Activated T-helper 1 cell treated with anti-CD3 and anti-CD28 coated beads, Interleukin-12 subunit alpha, Interleukin-12 subunit beta, Interleukin-2, Interleukin-4 antibody, amounts not matched to agents 30 ng/mL and 10 ng/mL and 1 ng/mL, durations not matched to agents 14 hours and 24 hours and 36 hours (primary cell): ENCODE measurements around the gene RCVRN. TPM values are rescaled to one million over a fixed set of nuclear protein-coding genes. Genes with fewer than 3 reads are reported as not detected.

ENCODE experiments used
- DNase-seq: peaks from one replicate; pipeline ENCODE4 v3.0.0; 2021; ENCODE audit warnings: low spot score
- H3K27ac Mint-ChIP-seq: one replicate; pipeline ENCODE4 v1.8.0; 2021; ENCODE audit warnings: mild to moderate bottlenecking, mixed read lengths
- H3K27me3 Mint-ChIP-seq: one replicate; pipeline ENCODE4 v1.8.0; 2022; ENCODE audit warnings: mild to moderate bottlenecking, moderate library complexity, mixed read lengths; ENCODE audit not compliant: insufficient read depth
- H3K36me3 Mint-ChIP-seq: one replicate; pipeline ENCODE4 v1.8.0; 2021; ENCODE audit warnings: low read depth, mixed read lengths
- H3K4me1 Mint-ChIP-seq: one replicate; pipeline ENCODE4 v1.8.0; 2021; ENCODE audit warnings: low read depth, mixed read lengths
- H3K4me3 Mint-ChIP-seq: one replicate; pipeline ENCODE4 v1.8.0; 2021; ENCODE audit warnings: mild to moderate bottlenecking, moderate library complexity, mixed read lengths
- H3K9me3 Mint-ChIP-seq: one replicate; pipeline ENCODE4 v1.8.0; 2021; ENCODE audit warnings: mixed read lengths
- intact Hi-C: fragments of 100-400 bp; cut with micrococcal nuclease; formaldehyde crosslinking; loops from one replicate; pipeline ENCODE4 v1.15.1; 2024
- total RNA-seq: library from RNA; stranded (reverse); gene quantifications from 2 replicates; pipeline ENCODE4 v1.2.3, GENCODE V29; 2022

Gene RCVRN
- total RNA-seq, 1 donor from 2014 or later: not detected

DNA sequence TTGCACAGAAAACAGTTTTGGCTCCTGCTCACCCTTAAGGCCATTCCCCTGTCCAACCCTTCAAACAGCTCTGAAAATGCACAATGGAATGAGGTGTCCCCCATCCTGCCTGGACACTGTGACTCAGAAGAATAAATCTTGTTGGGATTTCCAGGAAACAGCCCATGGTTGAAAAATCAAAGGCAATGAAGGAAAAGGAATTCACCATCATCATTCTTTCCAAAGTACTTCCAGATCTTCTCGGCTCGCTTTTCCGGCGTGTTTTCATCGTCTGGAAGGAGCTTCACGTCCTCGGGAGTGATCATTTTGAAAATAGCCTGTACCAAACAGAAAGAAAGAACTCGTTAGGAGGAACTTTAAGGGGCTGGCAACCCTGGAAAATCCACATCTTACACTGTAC, 4.3 kb downstream of the RCVRN start:
- no peak for DNase-seq
- H3K4me3 Mint-ChIP-seq: no peak overlapping the region
- peaks cover 6% of the 10 kb centered on the region for H3K27me3 Mint-ChIP-seq
- intact Hi-C loops: no loop called here
- H3K9me3 Mint-ChIP-seq: no peaks in the 10 kb centered on the region
- no peak overlapping the region for H3K27ac Mint-ChIP-seq
- no peaks in the 10 kb centered on the region for H3K4me1 Mint-ChIP-seq
- no peaks in the 10 kb centered on the region for H3K36me3 Mint-ChIP-seq

DNA sequence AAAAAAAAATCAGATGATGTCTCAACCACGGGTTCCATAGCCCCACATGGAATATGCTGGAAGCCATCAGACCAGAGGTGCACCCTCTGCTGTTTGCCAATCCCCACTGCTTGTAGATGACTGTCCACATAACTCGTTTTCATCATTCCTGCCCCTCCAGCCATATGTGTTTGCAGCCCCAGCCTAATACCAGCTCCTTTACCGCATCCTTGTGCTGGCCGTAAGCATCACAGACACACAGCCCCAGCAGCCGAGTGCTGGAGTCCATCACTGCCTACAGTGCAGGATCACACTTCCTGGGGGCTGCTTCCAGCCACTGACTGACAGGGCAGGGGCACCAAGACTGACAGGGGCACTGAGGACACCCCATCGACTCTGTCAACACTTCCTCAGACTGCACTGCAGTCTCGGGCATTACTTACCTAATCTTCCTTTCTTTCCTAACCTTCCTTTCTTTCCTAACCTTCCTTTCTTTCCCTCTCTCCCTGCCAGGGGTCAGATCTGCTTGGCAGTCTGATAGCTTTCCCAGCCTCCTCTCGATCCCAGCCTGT, 5.0 kb downstream of the RCVRN start:
- intact Hi-C loops: no loop called here
- no peak overlapping the region for H3K4me3 Mint-ChIP-seq
- no peak overlapping the region for H3K27ac Mint-ChIP-seq
- no peaks in the 10 kb centered on the region for H3K9me3 Mint-ChIP-seq
- H3K4me1 Mint-ChIP-seq: no peaks in the 10 kb centered on the region
- DNase-seq: no peak
- peaks cover 6% of the 10 kb centered on the region for H3K27me3 Mint-ChIP-seq
- no peaks in the 10 kb centered on the region for H3K36me3 Mint-ChIP-seq

DNA sequence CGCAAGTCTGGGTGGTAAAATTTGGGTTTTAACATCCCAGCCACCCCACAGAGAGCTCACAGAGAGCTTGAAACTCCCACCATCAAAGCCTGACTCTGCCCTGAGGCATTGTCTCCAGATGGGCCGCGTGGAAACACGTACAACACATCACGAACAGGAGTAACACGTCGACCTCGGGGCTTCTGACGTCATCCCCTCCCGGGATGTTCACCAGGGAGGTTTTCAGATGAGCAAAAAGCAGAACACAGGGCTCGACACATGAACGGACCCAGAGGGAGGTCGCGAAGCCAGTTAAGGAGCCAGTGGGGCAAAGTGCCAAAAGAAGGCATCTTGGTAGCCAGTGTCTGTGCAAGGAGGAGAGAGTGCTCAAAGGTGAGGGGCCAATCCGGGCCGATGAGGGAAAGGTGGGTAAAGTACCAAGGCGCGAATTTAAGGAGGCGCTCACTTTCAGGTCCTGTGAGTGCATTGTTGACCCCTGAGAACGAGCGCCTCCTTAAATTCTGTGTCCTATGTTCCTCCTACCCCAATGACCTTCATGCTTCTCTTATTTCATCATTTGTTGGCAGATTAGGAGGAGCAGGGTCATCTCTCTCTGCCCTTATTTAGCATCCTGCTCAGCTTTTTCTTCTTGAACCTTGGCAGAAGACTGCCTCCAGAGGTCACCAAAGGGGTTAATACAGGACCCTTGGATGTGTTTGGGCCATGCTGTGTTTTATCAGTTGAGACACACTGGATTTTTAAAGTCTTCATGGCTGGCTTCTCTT, 5.6 kb downstream of the RCVRN start:
- Mint-ChIP-seq H3K27me3 (peaks cover 6% of the 10 kb centered on the region), H3K4me1 (no peaks in the 10 kb centered on the region), H3K36me3 (no peaks in the 10 kb centered on the region), H3K27ac (no peak overlapping the region), H3K4me3 (no peak overlapping the region), H3K9me3 (no peaks in the 10 kb centered on the region)
- DNase-seq: no peak
- intact Hi-C loops: no loop called here

DNA sequence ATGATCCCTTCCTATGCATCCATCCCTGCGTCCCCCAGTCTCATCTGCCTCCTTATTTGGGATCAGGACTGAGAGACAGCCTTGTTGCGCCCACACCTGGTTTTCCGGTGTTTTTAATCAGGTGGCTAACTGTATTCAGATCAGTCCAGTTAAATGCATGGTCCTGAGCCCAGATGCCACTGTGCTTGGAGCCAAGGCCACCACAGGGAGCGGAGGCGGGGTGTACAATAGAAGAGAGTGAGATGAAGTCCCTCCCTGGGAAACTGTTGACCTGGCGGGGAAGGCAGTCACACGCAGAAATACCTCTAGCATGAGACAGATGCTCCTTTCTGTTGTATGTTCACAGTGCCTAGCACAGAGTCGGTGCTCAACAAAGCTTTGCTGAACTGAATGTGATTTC, 6.3 kb downstream of the RCVRN start:
- no peaks in the 10 kb centered on the region for H3K4me1 Mint-ChIP-seq
- DNase-seq: no peak
- no peak overlapping the region for H3K27ac Mint-ChIP-seq
- intact Hi-C loops: no loop called here
- H3K36me3 Mint-ChIP-seq: no peaks in the 10 kb centered on the region
- H3K4me3 Mint-ChIP-seq: no peak overlapping the region
- H3K9me3 Mint-ChIP-seq: no peaks in the 10 kb centered on the region
- peaks cover 6% of the 10 kb centered on the region for H3K27me3 Mint-ChIP-seq

DNA sequence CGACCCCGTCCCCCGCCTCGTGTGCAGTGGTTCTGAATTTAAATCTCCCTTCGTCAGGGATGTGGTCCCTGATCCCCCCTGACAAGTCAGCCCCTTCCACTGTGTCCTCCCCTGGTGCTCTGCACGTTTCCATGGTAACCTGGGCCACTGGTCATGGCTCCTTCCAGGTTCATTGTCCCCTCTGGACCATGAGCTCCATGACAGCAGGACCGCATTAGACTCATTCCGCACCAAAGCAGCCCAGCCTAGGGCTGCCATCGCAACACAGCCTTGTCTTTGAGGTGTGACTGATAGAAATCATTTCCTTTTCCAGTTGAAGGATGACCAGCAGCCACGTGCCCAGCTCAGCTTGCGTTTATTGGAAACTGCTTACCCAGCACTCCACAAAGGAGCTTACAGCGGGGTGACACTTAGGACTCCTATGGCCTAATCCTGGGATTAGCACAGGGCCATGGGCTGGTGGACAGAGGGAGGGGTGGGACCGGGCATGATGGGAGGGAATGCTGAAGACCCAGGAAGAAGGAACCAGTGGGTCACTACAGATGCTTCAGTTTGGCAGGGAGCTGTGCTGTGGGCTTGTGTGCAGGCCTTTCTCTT, 7.6 kb downstream of the RCVRN start:
- Mint-ChIP-seq H3K27me3 (peaks cover 6% of the 10 kb centered on the region), H3K27ac (no peak overlapping the region), H3K4me3 (no peak overlapping the region), H3K9me3 (no peaks in the 10 kb centered on the region), H3K36me3 (no peaks in the 10 kb centered on the region), H3K4me1 (no peaks in the 10 kb centered on the region)
- DNase-seq: no peak
- intact Hi-C loops: no loop called here

DNA sequence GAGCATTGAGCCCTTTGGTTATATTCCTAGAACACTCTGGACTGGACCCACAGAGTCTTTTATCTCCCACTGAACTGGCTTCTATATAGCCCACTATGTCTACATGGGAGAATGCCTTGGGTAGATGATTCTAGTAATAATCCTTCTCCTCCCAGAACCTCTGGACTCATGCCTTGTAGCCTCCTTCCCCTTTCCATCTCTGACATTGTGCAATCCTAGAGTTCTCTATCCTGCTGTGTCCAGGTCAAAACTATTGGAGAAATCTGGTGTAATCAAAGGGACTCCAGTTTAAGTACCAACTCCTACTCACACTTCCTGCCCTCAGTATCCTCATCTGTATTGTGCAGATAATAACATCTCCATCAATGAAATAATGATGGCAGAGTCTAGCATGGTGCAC, 9.1 kb downstream of the RCVRN start:
- DNase-seq: no peak
- no peaks in the 10 kb centered on the region for H3K4me1 Mint-ChIP-seq
- H3K4me3 Mint-ChIP-seq: no peak overlapping the region
- intact Hi-C loops: no loop called here
- no peaks in the 10 kb centered on the region for H3K36me3 Mint-ChIP-seq
- H3K27ac Mint-ChIP-seq: no peak overlapping the region
- H3K9me3 Mint-ChIP-seq: no peaks in the 10 kb centered on the region
- H3K27me3 Mint-ChIP-seq: no peaks in the 10 kb centered on the region

DNA sequence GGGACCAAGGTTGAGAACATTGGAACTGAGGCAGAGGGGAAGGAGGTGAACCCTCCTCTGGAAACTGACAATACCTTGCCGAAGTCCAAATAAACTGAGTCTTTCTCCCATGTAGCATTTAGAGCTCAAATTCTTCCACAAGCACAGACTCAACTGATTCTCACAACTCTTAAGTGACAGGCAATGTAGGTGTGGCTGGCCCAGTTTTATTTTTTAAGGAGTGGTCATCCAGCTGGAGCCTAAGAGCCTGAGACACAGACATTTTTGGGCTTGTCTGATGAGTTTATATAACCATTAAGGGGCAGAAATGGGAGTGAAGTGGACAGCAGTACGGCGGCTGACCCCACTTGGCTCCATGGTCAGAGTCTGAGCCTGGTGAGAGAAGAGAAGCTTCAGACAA, 10.8 kb downstream of the RCVRN start:
- no peak for DNase-seq
- Mint-ChIP-seq H3K9me3 (no peaks in the 10 kb centered on the region), H3K27me3 (no peaks in the 10 kb centered on the region)

DNA sequence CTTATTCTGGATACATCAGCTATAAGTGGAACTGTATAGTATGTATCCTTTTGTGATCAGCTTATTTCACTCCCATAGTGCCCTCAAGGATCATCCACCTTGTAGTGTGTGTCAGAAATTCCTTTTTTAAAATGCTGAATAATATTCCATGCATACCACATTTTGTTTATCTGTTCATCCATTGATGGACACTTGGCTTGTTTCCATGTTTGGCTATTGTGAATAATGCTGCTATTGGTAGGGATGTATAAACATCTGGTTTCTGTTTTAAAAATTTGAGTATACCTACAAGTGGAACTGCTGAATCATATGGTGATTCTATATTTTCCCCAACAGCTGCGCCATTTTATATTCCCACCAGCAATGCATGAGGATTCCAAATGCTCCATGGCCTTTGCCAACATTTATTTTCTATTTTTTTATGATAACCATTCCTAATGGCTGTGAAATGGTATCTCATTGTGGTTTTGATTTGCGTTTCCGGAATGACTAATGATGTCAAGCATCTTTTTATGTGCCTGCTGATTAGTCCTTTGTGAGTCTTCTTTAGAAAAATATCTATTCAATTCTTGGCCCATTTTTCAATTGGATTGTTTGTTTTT, 11.6 kb downstream of the RCVRN start:
- H3K4me1 Mint-ChIP-seq: no peaks in the 10 kb centered on the region
- no peaks in the 10 kb centered on the region for H3K27me3 Mint-ChIP-seq
- H3K36me3 Mint-ChIP-seq: no peaks in the 10 kb centered on the region
- no peak overlapping the region for H3K27ac Mint-ChIP-seq
- H3K4me3 Mint-ChIP-seq: no peak overlapping the region
- DNase-seq: no peak
- H3K9me3 Mint-ChIP-seq: no peaks in the 10 kb centered on the region
- intact Hi-C loops: no loop called here

More for the DNA sequence above, 10.8 kb downstream of the RCVRN start:
- Mint-ChIP-seq H3K27ac (no peak overlapping the region), H3K36me3 (no peaks in the 10 kb centered on the region), H3K4me1 (no peaks in the 10 kb centered on the region), H3K4me3 (no peak overlapping the region)
- intact Hi-C loops: no loop called here

DNA sequence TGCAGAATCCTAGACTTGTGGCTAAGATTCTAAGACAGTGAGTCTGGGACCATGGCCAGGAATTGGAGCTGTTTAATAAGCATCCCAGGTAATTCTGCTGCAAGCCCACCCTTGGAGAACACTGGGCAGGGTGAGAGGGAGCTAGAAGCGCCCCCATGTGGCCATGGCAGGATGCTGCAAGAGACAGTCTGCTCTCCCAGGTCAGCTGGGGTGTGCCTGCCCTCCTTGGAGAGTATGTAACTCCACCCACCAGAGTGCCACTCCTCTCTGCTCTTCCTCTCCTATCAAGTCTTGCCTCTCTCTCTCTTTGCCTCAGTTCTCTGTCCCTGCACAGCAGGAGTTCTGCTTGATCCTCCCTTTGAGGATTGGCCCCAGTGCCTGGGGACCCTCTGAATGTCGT, 14.9 kb downstream of the RCVRN start:
- Mint-ChIP-seq H3K4me3 (no peak overlapping the region), H3K36me3 (no peaks in the 10 kb centered on the region), H3K9me3 (no peaks in the 10 kb centered on the region), H3K27ac (no peak overlapping the region), H3K27me3 (no peaks in the 10 kb centered on the region), H3K4me1 (no peaks in the 10 kb centered on the region)
- DNase-seq: no peak
- intact Hi-C loops: no loop called here

DNA sequence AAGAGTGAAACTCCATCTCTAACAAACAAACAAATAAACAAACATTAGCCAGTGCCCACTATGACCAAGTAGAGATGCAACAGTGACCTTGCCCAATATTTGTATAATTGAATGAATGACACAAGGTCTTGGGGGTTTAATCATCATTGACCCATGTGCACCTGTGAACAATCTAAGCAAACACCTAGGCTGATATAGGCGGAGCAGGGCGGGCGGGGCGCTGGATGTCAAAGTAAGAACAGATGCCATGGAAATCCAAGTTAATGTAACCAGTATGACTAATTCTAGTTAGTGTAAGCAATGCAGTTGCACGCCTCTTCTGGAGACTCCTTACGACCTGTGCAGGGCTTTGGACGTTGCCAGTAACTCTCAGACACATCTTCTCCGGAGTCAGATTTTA, 17.6 kb downstream of the RCVRN start:
- H3K27me3 Mint-ChIP-seq: no peaks in the 10 kb centered on the region
- no peaks in the 10 kb centered on the region for H3K4me1 Mint-ChIP-seq
- peaks cover 9% of the 10 kb centered on the region for H3K9me3 Mint-ChIP-seq
- H3K36me3 Mint-ChIP-seq: no peaks in the 10 kb centered on the region
- no peak overlapping the region for H3K27ac Mint-ChIP-seq
- intact Hi-C loops: no loop called here
- DNase-seq: no peak
- H3K4me3 Mint-ChIP-seq: no peak overlapping the region

DNA sequence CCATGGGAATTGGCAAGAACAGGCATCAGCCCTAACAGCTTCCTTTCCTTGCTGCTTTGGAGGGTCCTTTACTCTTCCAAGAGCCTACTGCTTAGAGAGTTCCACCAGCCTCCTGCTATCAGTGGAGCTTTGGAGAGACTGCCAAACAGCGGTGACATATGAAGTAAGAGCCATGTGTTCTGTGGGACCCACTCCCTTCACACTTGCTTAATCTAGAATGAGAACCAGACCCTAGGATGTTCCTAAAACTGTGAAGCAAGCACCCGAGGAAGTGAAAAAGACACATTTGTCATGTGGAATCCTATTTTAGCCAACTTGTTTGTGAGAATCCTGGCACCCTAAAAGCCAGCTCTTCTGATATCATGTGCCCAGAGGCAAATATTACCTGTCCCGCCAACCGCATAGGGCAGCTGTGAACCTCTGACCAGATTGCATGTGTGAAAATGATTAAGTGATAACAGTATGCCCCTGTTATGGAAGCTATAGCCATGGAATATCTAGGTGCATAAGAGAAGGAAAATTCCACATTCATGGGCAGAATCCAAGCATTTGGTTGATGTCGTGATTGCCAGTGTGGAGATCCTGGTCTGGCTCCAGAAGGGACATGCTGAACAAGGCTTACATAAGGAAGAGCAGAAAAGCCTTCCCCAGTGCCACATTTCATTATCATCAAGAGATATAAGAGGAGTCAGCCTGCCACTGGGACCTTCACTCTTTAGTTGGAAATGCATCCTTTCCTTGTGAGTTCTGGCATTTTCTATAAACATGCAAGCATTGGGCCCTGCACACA, 18.7 kb downstream of the RCVRN start:
- intact Hi-C loops: no loop called here
- Mint-ChIP-seq H3K4me1 (no peaks in the 10 kb centered on the region), H3K4me3 (no peak overlapping the region), H3K27me3 (no peaks in the 10 kb centered on the region), H3K27ac (no peak overlapping the region), H3K9me3 (peaks cover 9% of the 10 kb centered on the region), H3K36me3 (no peaks in the 10 kb centered on the region)
- no peak for DNase-seq

DNA sequence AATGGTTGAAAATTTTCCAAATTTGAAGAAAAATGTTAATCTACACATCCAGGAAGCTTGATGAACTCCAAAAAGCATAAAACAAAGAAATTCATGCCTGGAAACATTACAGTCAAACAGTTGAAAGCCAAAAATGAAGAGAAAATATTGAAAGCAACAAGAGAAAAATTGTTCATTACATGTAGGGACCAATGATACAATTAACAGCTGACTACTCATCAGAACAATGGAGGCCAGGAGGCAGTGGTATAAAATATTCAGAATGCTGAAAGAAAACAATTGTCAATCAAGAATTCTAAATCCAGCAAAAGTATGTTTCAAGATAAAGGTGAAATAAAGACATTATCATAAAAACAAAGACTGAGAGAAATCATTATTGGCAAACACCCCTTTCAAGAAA, 21.6 kb downstream of the RCVRN start:
- H3K27me3 Mint-ChIP-seq: no peaks in the 10 kb centered on the region
- no peaks in the 10 kb centered on the region for H3K4me1 Mint-ChIP-seq
- H3K4me3 Mint-ChIP-seq: no peak overlapping the region
- H3K36me3 Mint-ChIP-seq: no peaks in the 10 kb centered on the region
- peaks cover 12% of the 10 kb centered on the region for H3K9me3 Mint-ChIP-seq
- no peak overlapping the region for H3K27ac Mint-ChIP-seq
- intact Hi-C loops: no loop called here
- no peak for DNase-seq

DNA sequence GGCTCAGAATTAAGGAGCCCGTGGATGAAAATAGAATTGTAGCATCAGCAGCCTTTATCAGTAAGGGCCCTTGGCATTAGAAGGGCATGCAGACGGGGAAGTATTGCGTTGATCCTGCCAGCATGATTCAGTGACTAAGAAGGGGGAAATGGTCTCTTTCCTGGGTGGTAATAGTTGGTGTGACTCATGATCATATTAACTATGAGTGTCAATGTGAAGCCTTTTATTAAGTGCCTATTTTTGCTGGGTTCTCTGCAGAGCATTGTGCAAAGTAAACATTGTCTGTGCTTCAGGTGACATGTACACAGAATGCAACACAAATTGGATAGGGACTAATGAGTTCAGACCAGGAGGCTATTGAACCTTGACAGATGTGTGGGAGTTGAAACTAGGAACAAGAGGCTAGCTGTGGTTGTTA, 24.5 kb downstream of the RCVRN start:
- H3K4me3 Mint-ChIP-seq: no peak overlapping the region
- H3K27me3 Mint-ChIP-seq: no peaks in the 10 kb centered on the region
- DNase-seq: no peak
- intact Hi-C loops: no loop called here
- H3K27ac Mint-ChIP-seq: no peak overlapping the region
- H3K4me1 Mint-ChIP-seq: no peaks in the 10 kb centered on the region
- H3K36me3 Mint-ChIP-seq: no peaks in the 10 kb centered on the region
- H3K9me3 Mint-ChIP-seq: peaks cover 12% of the 10 kb centered on the region
